HEK293T (cell line): ENCODE data around the gene SNX22.

Experiments used
- LEF1 ChIP-seq: fragments of 450-650 bp; IDR thresholded peaks from 2 replicates; pipeline ENCODE4 v1.6.1; 2017; ENCODE audit warnings: mild to moderate bottlenecking, borderline replicate concordance
- SP1 ChIP-seq: fragments of 450-650 bp; IDR thresholded peaks from 2 replicates; pipeline ENCODE4 v1.6.1; 2017

DNA sequence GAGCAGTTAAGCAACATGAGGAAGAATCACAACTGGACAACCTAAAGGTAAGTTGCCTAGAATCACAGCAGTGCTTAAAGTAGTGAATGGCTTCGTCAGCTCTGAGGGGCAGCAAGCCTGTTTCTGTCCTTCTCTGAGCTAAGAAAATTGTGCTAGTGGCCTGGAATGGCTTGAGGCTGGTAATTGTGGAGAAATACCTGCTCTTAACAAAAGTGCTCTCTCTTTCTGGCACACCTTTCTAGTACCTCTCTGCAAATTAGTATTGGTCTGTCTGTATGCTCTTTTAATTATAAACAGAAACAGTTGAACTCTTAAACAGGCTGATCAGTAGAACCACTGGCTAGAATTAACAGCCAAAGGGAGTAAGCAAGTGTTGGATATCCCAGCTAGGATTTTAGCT lies 44.2 kb upstream of the SNX22 start:
- TF ChIP-seq SP1 (no peak), LEF1 (no peak)
